OCI-LY3 (cell line): ENCODE results near the gene IL17B.

Source experiments
- H2AFZ ChIP-seq: fragments of 200-600, 300-600 bp; shearing (Covaris generic); 2 replicates; pipeline ENCODE4 v1.6.0; 2014; ENCODE audit warnings: antibody characterized with exemption, low read depth, low read length
- H3K27ac ChIP-seq: fragments of 200-600, 300-600 bp; sonication (generic); 2 replicates; pipeline ENCODE4 v1.5.1; 2014; ENCODE audit warnings: mild to moderate bottlenecking, low read length, moderate library complexity, mixed read lengths
- H3K27me3 ChIP-seq: fragments of 200-600, 300-600 bp; sonication (generic); 2 replicates; pipeline ENCODE4 v1.6.1; 2014; ENCODE audit warnings: low read depth, low read length, mixed read lengths
- H3K36me3 ChIP-seq: fragments of 200-600, 300-600 bp; sonication (generic); replicated peaks from 2 replicates; pipeline ENCODE3; 2014; ENCODE audit warnings: low read depth, low read length, mixed read lengths
- H3K4me1 ChIP-seq: fragments of 300-600, 200-600 bp; sonication (generic); 2 replicates; pipeline ENCODE4 v1.6.1; 2014; ENCODE audit warnings: low read length, mixed read lengths
- H3K4me2 ChIP-seq: fragments of 200-600, 300-600 bp; sonication (generic); 2 replicates; pipeline ENCODE4 v1.6.1; 2014; ENCODE audit warnings: low read length, mixed read lengths
- H3K4me3 ChIP-seq: fragments of 300-600, 200-600 bp; sonication (generic); 2 replicates; pipeline ENCODE4 v1.5.1; 2014; ENCODE audit warnings: antibody characterized with exemption, mild to moderate bottlenecking, low read length, moderate library complexity
- H3K79me2 ChIP-seq: fragments of 300-600, 200-600 bp; shearing (Covaris generic); 2 replicates; pipeline ENCODE4 v1.6.1; 2014; ENCODE audit warnings: mild to moderate bottlenecking, low read length, mixed read lengths
- H3K9ac ChIP-seq: fragments of 300-600, 200-600 bp; shearing (Covaris generic); 2 replicates; pipeline ENCODE4 v1.6.0; 2014; ENCODE audit warnings: mild to moderate bottlenecking, low read length, moderate library complexity
- H3K9me3 ChIP-seq: fragments of 200-600, 300-600 bp; shearing (Covaris generic); 2 replicates; pipeline ENCODE4 v1.6.1; 2014; ENCODE audit warnings: low read length, mixed read lengths; ENCODE audit not compliant: insufficient read depth
- H4K20me1 ChIP-seq: fragments of 200-600, 300-600 bp; sonication (generic); 2 replicates; pipeline ENCODE4 v1.6.1; 2016; ENCODE audit warnings: low read length, mixed read lengths; ENCODE audit not compliant: insufficient read depth
- CTCF ChIP-seq: fragments of 200-600, 300-600 bp; sonication (generic); IDR thresholded peaks from 2 replicates; pipeline ENCODE4 v1.5.1; 2014; ENCODE audit warnings: antibody characterized with exemption, low read length, low read depth
- EZH2phosphoT487 ChIP-seq: fragments of 200-600 bp; shearing (Covaris generic); IDR thresholded peaks from 2 replicates; pipeline ENCODE4 v1.6.1; 2018; ENCODE audit warnings: antibody characterized with exemption, mixed run types, low read depth

The IL17B gene

GRCh38 chr5:149379818-149380374 is 804 bp upstream of the IL17B start:
- H3K9me3 ChIP-seq, result no peaks in the 10 kb centered on the region
- H3K27me3 ChIP-seq, result no peaks in the 10 kb centered on the region
- H2AFZ ChIP-seq, result no peak overlapping the region
- H3K4me1 ChIP-seq, result no peaks in the 10 kb centered on the region
- H3K4me2 ChIP-seq, result no peak overlapping the region
- no peaks in the 10 kb centered on the region for H3K79me2 ChIP-seq
- H4K20me1 ChIP-seq, result no peaks in the 10 kb centered on the region
- no peak for TF ChIP-seq EZH2phosphoT487
- TF ChIP-seq CTCF, result no peak
- no peak overlapping the region for H3K9ac ChIP-seq
- H3K4me3 ChIP-seq, result no peak overlapping the region
- H3K27ac ChIP-seq, result no peak overlapping the region
- no peaks in the 10 kb centered on the region for H3K36me3 ChIP-seq

GRCh38 chr5:149378241-149378820 is 761 bp downstream of the IL17B start:
- Histone ChIP-seq H3K9me3 (no peaks in the 10 kb centered on the region), H3K4me2 (no peak overlapping the region), H3K9ac (no peak overlapping the region), H3K27ac (no peak overlapping the region), H3K4me1 (no peaks in the 10 kb centered on the region), H4K20me1 (no peaks in the 10 kb centered on the region), H3K36me3 (no peaks in the 10 kb centered on the region), H3K4me3 (no peak overlapping the region), H3K79me2 (no peaks in the 10 kb centered on the region), H2AFZ (no peak overlapping the region), H3K27me3 (no peaks in the 10 kb centered on the region)
- TF ChIP-seq EZH2phosphoT487 (no peak), CTCF (no peak)

- Histone ChIP-seq H3K9ac (no peak overlapping the region), H3K4me1 (no peaks in the 10 kb centered on the region), H3K36me3 (no peaks in the 10 kb centered on the region), H4K20me1 (no peaks in the 10 kb centered on the region), H3K27me3 (no peaks in the 10 kb centered on the region), H3K4me3 (no peak overlapping the region), H3K79me2 (no peaks in the 10 kb centered on the region), H2AFZ (no peak overlapping the region), H3K4me2 (no peak overlapping the region), H3K9me3 (no peaks in the 10 kb centered on the region), H3K27ac (no peak overlapping the region)
- TF ChIP-seq CTCF, result no peak
- no peak for TF ChIP-seq EZH2phosphoT487
Measured at GRCh38 chr5:149376711-149377447, 2.2 kb downstream of the IL17B start.

GRCh38 chr5:149376104-149376503 is 3.0 kb downstream of the IL17B start:
- Histone ChIP-seq H3K4me2 (no peak overlapping the region), H2AFZ (no peak overlapping the region), H3K36me3 (no peaks in the 10 kb centered on the region), H3K4me3 (no peak overlapping the region), H3K27ac (no peak overlapping the region), H3K79me2 (no peaks in the 10 kb centered on the region), H3K9ac (no peak overlapping the region), H3K27me3 (no peaks in the 10 kb centered on the region), H3K9me3 (no peaks in the 10 kb centered on the region), H4K20me1 (no peaks in the 10 kb centered on the region), H3K4me1 (no peaks in the 10 kb centered on the region)
- no peak for TF ChIP-seq EZH2phosphoT487
- TF ChIP-seq CTCF, result no peak
